GM23248 (cell line): ENCODE measurements around the gene TBC1D22A. TPM values are rescaled to one million over a fixed set of nuclear protein-coding genes. Genes with fewer than 3 reads are reported as not detected.
A peak's percentile ranks its signal among the peaks of the same experiment; 100 is the strongest.

Source experiments
- DNase-seq: peaks from one replicate; pipeline ENCODE4 v3.0.0-alpha.2; 2015
- H2AFZ ChIP-seq: fragments of 200-600 bp; sonication (generic); 2 replicates; pipeline ENCODE4 v1.6.1; 2016; ENCODE audit warnings: antibody characterized with exemption
- H3F3A ChIP-seq: fragments of 200-600 bp; sonication (generic); 2 replicates; pipeline ENCODE4 v1.6.1; 2016; ENCODE audit warnings: mild to moderate bottlenecking, antibody characterized with exemption, mixed run types; ENCODE audit not compliant: insufficient read depth
- H3K27ac ChIP-seq: fragments of 200-600 bp; sonication (generic); 2 replicates; pipeline ENCODE4 v1.5.1; 2016; ENCODE audit warnings: mild to moderate bottlenecking
- H3K27me3 ChIP-seq: fragments of 200-600 bp; sonication (generic); replicated peaks from 2 replicates; pipeline ENCODE4 v1.6.1; 2016; ENCODE audit warnings: mild to moderate bottlenecking; ENCODE audit not compliant: insufficient read depth
- H3K36me3 ChIP-seq: fragments of 200-600 bp; sonication (generic); 2 replicates; pipeline ENCODE4 v1.6.1; 2016; ENCODE audit warnings: low read depth, mild to moderate bottlenecking
- H3K4me1 ChIP-seq: fragments of 200-600 bp; sonication (generic); 2 replicates; pipeline ENCODE4 v1.6.1; 2016; ENCODE audit warnings: mild to moderate bottlenecking; ENCODE audit not compliant: insufficient read depth
- H3K4me2 ChIP-seq: fragments of 200-600 bp; sonication (generic); one replicate; pipeline ENCODE4 v1.6.1; 2016; ENCODE audit warnings: mild to moderate bottlenecking; ENCODE audit not compliant: unreplicated experiment
- H3K4me3 ChIP-seq: fragments of 200-600 bp; sonication (generic); 2 replicates; pipeline ENCODE4 v1.5.1; 2016; ENCODE audit warnings: mild to moderate bottlenecking
- H3K79me2 ChIP-seq: fragments of 200-600 bp; sonication (generic); 2 replicates; pipeline ENCODE4 v1.6.1; 2016; ENCODE audit warnings: mild to moderate bottlenecking; ENCODE audit not compliant: insufficient read depth
- H3K9ac ChIP-seq: fragments of 200-600 bp; sonication (generic); 2 replicates; pipeline ENCODE4 v1.6.1; 2016; ENCODE audit warnings: mild to moderate bottlenecking
- H3K9me2 ChIP-seq: fragments of 200-600 bp; sonication (generic); 2 replicates; pipeline ENCODE4 v1.6.1; 2016; ENCODE audit warnings: mixed run types, mild to moderate bottlenecking, moderate library complexity; ENCODE audit not compliant: insufficient read depth
- H3K9me3 ChIP-seq: fragments of 200-600 bp; sonication (generic); one replicate; pipeline ENCODE4 v1.6.1; 2017; ENCODE audit warnings: low read depth
- H4K20me1 ChIP-seq: fragments of 200-600 bp; sonication (generic); 2 replicates; pipeline ENCODE4 v1.6.0; 2016; ENCODE audit not compliant: insufficient read depth
- EZH2 ChIP-seq: fragments of 200-600 bp; sonication (generic); IDR thresholded peaks from 2 replicates; pipeline ENCODE4 v1.6.1; 2018; ENCODE audit warnings: antibody characterized with exemption, mild to moderate bottlenecking; ENCODE audit not compliant: insufficient read depth, poor library complexity, severe bottlenecking
- EZH2phosphoT487 ChIP-seq: fragments of 200-600 bp; sonication (generic); IDR thresholded peaks from 2 replicates; pipeline ENCODE4 v1.6.1; 2018; ENCODE audit warnings: antibody characterized with exemption, moderate library complexity, mild to moderate bottlenecking, low read depth; ENCODE audit not compliant: insufficient read depth
- WGBS, 2 experiments: methylation state at CpG; one replicate each; pipeline ENCODE4 v1.1.6; 2015 to 2017; ENCODE audit warnings: low lambda C conversion rate in 2 of 2, low coverage in 1 of 2; ENCODE audit errors: missing lambda C conversion rate in 2 of 2; 5-methylcytosine and 5-hydroxymethylcytosine counted together
- in situ Hi-C: fragments of 300-500 bp; cut with MboI; formaldehyde crosslinking; loops from 2 replicates; pipeline ENCODE4 v1.15.0; 2020
- polyA plus RNA-seq: library from polyadenylated mRNA; unstranded; fragments of >200 nt; fragmentation: Nextera tagmentation; extraction: Ambion mirVana; gene quantifications from 2 replicates; pipeline ENCODE4 v1.2.1, GENCODE V29; 2016
- total RNA-seq: library from RNA; depleted of rRNA; stranded (reverse); fragments of >200 nt; shearing (Covaris generic); gene quantifications from 2 replicates; pipeline ENCODE4 v1.2.3, GENCODE V29; 2014

TBC1D22A gene
- total and polyA plus RNA-seq, 2 experiments from 2014 or later: 12.3 to 16.9 TPM

GRCh38 chr22:46934746-46935491 lies 172.5 kb downstream of the TBC1D22A start:
- TF ChIP-seq EZH2 (no peak), EZH2phosphoT487 (no peak)
- Histone ChIP-seq H3K79me2 (no peaks in the 10 kb centered on the region), H3K9me2 (no peaks in the 10 kb centered on the region), H3K27ac (peak overlapping the region; percentile 51), H3K4me2 (peak overlapping the region; percentile 5), H2AFZ (no peak overlapping the region), H3K9me3 (no peaks in the 10 kb centered on the region), H3K9ac (peak overlapping the region; percentile 45), H3F3A (0 out of 2 replicates have a peak, but pooled peaks cover 16% of the 10 kb centered on the region), H3K36me3 (no peaks in the 10 kb centered on the region), H3K4me3 (no peak overlapping the region), H4K20me1 (no peaks in the 10 kb centered on the region), H3K27me3 (no peaks in the 10 kb centered on the region), H3K4me1 (peaks cover 11% of the 10 kb centered on the region)
- in situ Hi-C loops: no loop called here
- DNase-seq: peak; percentile 95
- 68 to 70% methylated on average over 14 of the region's 14 CpGs for WGBS, 2 experiments

GRCh38 chr22:46935506-46936377 lies 173.3 kb downstream of the TBC1D22A start:
- H3K4me3 ChIP-seq: no peak overlapping the region
- TF ChIP-seq EZH2phosphoT487 (no peak), EZH2 (no peak)
- peak overlapping the region; percentile 11; the same call in 1 of the 2 replicates for H3K27ac ChIP-seq
- peak; percentile 5 for DNase-seq
- no peaks in the 10 kb centered on the region for H3K79me2 ChIP-seq
- peak overlapping the region; percentile 5 for H3K4me2 ChIP-seq
- no peaks in the 10 kb centered on the region for H3K9me2 ChIP-seq
- no peak overlapping the region for H3K9ac ChIP-seq
- H3K4me1 ChIP-seq: peaks cover 11% of the 10 kb centered on the region
- 0 out of 2 replicates have a peak, but pooled peaks cover 16% of the 10 kb centered on the region for H3F3A ChIP-seq
- H3K27me3 ChIP-seq: no peaks in the 10 kb centered on the region
- H4K20me1 ChIP-seq: no peaks in the 10 kb centered on the region
- no peak overlapping the region for H2AFZ ChIP-seq
- H3K9me3 ChIP-seq: no peaks in the 10 kb centered on the region
- 72 to 77% methylated on average over 23 to 24 of the region's 24 CpGs for WGBS, 2 experiments
- in situ Hi-C loops: no loop called here
- no peaks in the 10 kb centered on the region for H3K36me3 ChIP-seq

- no peak overlapping the region for H3K4me3 ChIP-seq
- peak; percentile 26 for DNase-seq
- H3F3A ChIP-seq: 0 out of 2 replicates have a peak, but pooled peaks cover 16% of the 10 kb centered on the region
- no peaks in the 10 kb centered on the region for H3K9me2 ChIP-seq
- 43 to 45% methylated on average over 12 of the region's 12 CpGs for WGBS, 2 experiments
- TF ChIP-seq EZH2phosphoT487 (no peak), EZH2 (no peak)
- H4K20me1 ChIP-seq: no peaks in the 10 kb centered on the region
- no peak overlapping the region for H3K4me2 ChIP-seq
- no peak overlapping the region for H2AFZ ChIP-seq
- peaks cover 11% of the 10 kb centered on the region for H3K4me1 ChIP-seq
- no peak overlapping the region for H3K9ac ChIP-seq
- no peaks in the 10 kb centered on the region for H3K9me3 ChIP-seq
- H3K79me2 ChIP-seq: no peaks in the 10 kb centered on the region
- H3K27me3 ChIP-seq: no peaks in the 10 kb centered on the region
- H3K36me3 ChIP-seq: no peaks in the 10 kb centered on the region
- in situ Hi-C loops: no loop called here
- H3K27ac ChIP-seq: no peak overlapping the region
These were observed 174.0 kb downstream of the TBC1D22A start for GRCh38 chr22:46936378-46936903.

- no peak for DNase-seq
- no peak overlapping the region for H3K27ac ChIP-seq
- no peak overlapping the region for H3K4me2 ChIP-seq
- WGBS, 2 experiments: 98% methylated on average over 8 of the region's 8 CpGs
- no peaks in the 10 kb centered on the region for H4K20me1 ChIP-seq
- TF ChIP-seq EZH2phosphoT487 (no peak), EZH2 (no peak)
- H3K27me3 ChIP-seq: no peaks in the 10 kb centered on the region
- no peaks in the 10 kb centered on the region for H3K36me3 ChIP-seq
- H3K4me1 ChIP-seq: peaks cover 11% of the 10 kb centered on the region
- no peak overlapping the region for H3K9ac ChIP-seq
- in situ Hi-C loops: no loop called here
- H3K9me2 ChIP-seq: no peaks in the 10 kb centered on the region
- H3K9me3 ChIP-seq: no peaks in the 10 kb centered on the region
- no peaks in the 10 kb centered on the region for H3K79me2 ChIP-seq
- H2AFZ ChIP-seq: no peak overlapping the region
- H3K4me3 ChIP-seq: no peak overlapping the region
- 0 out of 2 replicates have a peak, but pooled peaks cover 16% of the 10 kb centered on the region for H3F3A ChIP-seq
These were observed 174.7 kb downstream of the TBC1D22A start for GRCh38 chr22:46937185-46937584.
